ENCODE results near the gene FDXR. TPM values are rescaled to one million over a fixed set of nuclear protein-coding genes. Genes with fewer than 3 reads are reported as not detected.

The FDXR gene
- total and polyA plus RNA-seq, 8 donors: 4.3 to 15.1 (median 11.9) TPM

GRCh38 chr17:74904687-74905409, 32.1 kb upstream of the FDXR start:
- ATAC-seq: no peak
- intact Hi-C loops (cut with DNase I): no loop called here

GRCh38 chr17:74903671-74904070, 30.9 kb upstream of the FDXR start:
- Histone ChIP-seq H3K36me3 (no peaks in the 10 kb centered on the region), H3K9me3 (no peaks in the 10 kb centered on the region), H3K27ac (no peak overlapping the region), H3K4me1 (no peaks in the 10 kb centered on the region), H3K4me3 (no peak overlapping the region), H3K27me3 (no peaks in the 10 kb centered on the region)
- FAIRE-seq: no peak
- no peak for DNase-seq
- intact Hi-C loops (cut with DNase I): no loop called here
- no peak for ATAC-seq
- no peak for TF ChIP-seq CTCF (IDR thresholded peaks at IDR 0.05)
- WGBS, 2 donors: 54 to 75% methylated on average over 6 of the region's 6 CpGs

More at GRCh38 chr17:74904687-74905409, 32.1 kb upstream of the FDXR start:
- no peak overlapping the region for H3K27ac ChIP-seq
- no peak for DNase-seq
- no peak for TF ChIP-seq CTCF (IDR thresholded peaks at IDR 0.05)
- no peaks in the 10 kb centered on the region for H3K27me3 ChIP-seq
- H3K4me3 ChIP-seq: no peak overlapping the region
- WGBS, 2 donors: 61 to 81% methylated on average over 7 of the region's 7 CpGs
- H3K9me3 ChIP-seq: no peaks in the 10 kb centered on the region
- no peaks in the 10 kb centered on the region for H3K36me3 ChIP-seq
- no peak for FAIRE-seq
- no peaks in the 10 kb centered on the region for H3K4me1 ChIP-seq

GRCh38 chr17:74903034-74903433, 30.2 kb upstream of the FDXR start:
- DNase-seq (no peak), FAIRE-seq (no peak), ATAC-seq (no peak)
- H3K4me3 ChIP-seq: no peak overlapping the region
- no peak overlapping the region for H3K27ac ChIP-seq
- H3K27me3 ChIP-seq: no peaks in the 10 kb centered on the region
- no peaks in the 10 kb centered on the region for H3K4me1 ChIP-seq
- intact Hi-C loops (cut with DNase I): no loop called here
- no peak for TF ChIP-seq CTCF (IDR thresholded peaks at IDR 0.05)
- WGBS, 2 donors: 76 to 84% methylated on average over 9 of the region's 9 CpGs
- no peaks in the 10 kb centered on the region for H3K9me3 ChIP-seq
- H3K36me3 ChIP-seq: no peaks in the 10 kb centered on the region

GRCh38 chr17:74901353-74902135, 28.8 kb upstream of the FDXR start:
- TF ChIP-seq CTCF (IDR thresholded peaks at IDR 0.05): no peak
- Histone ChIP-seq H3K9me3 (no peaks in the 10 kb centered on the region), H3K27me3 (no peaks in the 10 kb centered on the region), H3K27ac (no peak overlapping the region), H3K4me1 (no peaks in the 10 kb centered on the region), H3K4me3 (no peak overlapping the region), H3K36me3 (no peaks in the 10 kb centered on the region)
- ATAC-seq (no peak), FAIRE-seq (no peak), DNase-seq (no peak)
- WGBS, 2 donors: 67 to 68% methylated on average over 14 of the region's 14 CpGs
- intact Hi-C loops (cut with DNase I): no loop called here

GRCh38 chr17:74900208-74900607, 27.4 kb upstream of the FDXR start:
- Histone ChIP-seq H3K36me3 (no peaks in the 10 kb centered on the region), H3K9me3 (no peaks in the 10 kb centered on the region), H3K27me3 (no peaks in the 10 kb centered on the region), H3K4me1 (no peaks in the 10 kb centered on the region), H3K27ac (no peak overlapping the region), H3K4me3 (no peak overlapping the region)
- no peak for TF ChIP-seq CTCF (IDR thresholded peaks at IDR 0.05)
- DNase-seq (no peak), FAIRE-seq (no peak), ATAC-seq (no peak)
- intact Hi-C loops (cut with DNase I): no loop called here
- WGBS, 2 donors: 71 to 78% methylated on average over 8 of the region's 8 CpGs

Measured in pancreas (tissue), 10 donors.